NCI-H748 (cell line): Measurements from ENCODE around the gene DNAJB12.
"Not testable (repeated sequence)": the region's sequence is repeated elsewhere in the genome, so short reads cannot be mapped to it uniquely, and the experiment has no call there.

Source experiments
- DNase-seq: peaks from one replicate; lab custom pipeline; 2025; ENCODE audit not compliant: unreplicated experiment; lab: John Stamatoyannopoulos, UW

DNAJB12 gene

GRCh38 chr10:72332423-72333111, 22.2 kb downstream of the DNAJB12 start:
- no peak for DNase-seq

- DNase-seq, result peak; percentile 98
Observed at GRCh38 chr10:72331575-72332422, 22.9 kb downstream of the DNAJB12 start.

- DNase-seq, result no peak
Observed at GRCh38 chr10:72330069-72330426, 24.7 kb downstream of the DNAJB12 start.

GRCh38 chr10:72329290-72330068, 25.2 kb downstream of the DNAJB12 start:
- no peak for DNase-seq

- no peak for DNase-seq
Observed at GRCh38 chr10:72328829-72329204, 25.9 kb downstream of the DNAJB12 start.

- DNase-seq, result peak; percentile 60
Observed at GRCh38 chr10:72328045-72328828, 26.5 kb downstream of the DNAJB12 start.

GRCh38 chr10:72326665-72327603, 27.8 kb downstream of the DNAJB12 start:
- DNase-seq, result not testable (repeated sequence)

- DNase-seq, result peak; percentile 93
Observed at GRCh38 chr10:72325243-72326175, 29.2 kb downstream of the DNAJB12 start.

- DNase-seq, result no peak
Observed at GRCh38 chr10:72323771-72324191, 30.9 kb downstream of the DNAJB12 start.

GRCh38 chr10:72323108-72323749, 31.5 kb downstream of the DNAJB12 start:
- DNase-seq, result no peak

- no peak for DNase-seq
Observed at GRCh38 chr10:72322280-72323058, 32.2 kb downstream of the DNAJB12 start.

GRCh38 chr10:72322030-72322279, 32.8 kb downstream of the DNAJB12 start:
- DNase-seq, result no peak

- DNase-seq, result no peak
Observed at GRCh38 chr10:72321248-72322029, 33.3 kb downstream of the DNAJB12 start.

GRCh38 chr10:72320676-72321247, 34.0 kb downstream of the DNAJB12 start:
- DNase-seq, result peak; percentile 29

- peak; percentile 76 for DNase-seq
Observed at GRCh38 chr10:72319416-72320254, 35.1 kb downstream of the DNAJB12 start.
